ENCODE results near the gene ZNF491.

The ZNF491 gene

DNA sequence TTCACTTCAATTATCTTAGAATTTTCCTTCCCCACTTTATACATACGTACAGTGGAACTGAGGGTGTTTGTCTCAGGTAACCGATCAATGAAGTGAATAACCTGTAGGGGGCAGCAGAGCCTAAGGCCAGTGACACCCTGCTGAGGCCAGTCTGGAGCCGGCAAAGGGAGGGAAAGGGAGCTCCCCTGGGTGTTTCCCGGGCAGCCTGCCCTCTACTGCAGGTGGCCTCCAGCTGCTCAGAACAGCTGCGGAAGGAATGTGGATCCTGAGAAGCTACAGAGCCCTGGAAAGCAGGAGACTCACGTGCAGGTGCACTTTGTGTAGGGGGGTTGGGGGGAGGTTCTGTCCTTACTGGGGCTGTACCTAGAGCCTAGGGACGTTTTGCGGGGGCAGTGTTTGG, 832 bp upstream of the ZNF491 start:
- TF ChIP-seq, protein P1, sequence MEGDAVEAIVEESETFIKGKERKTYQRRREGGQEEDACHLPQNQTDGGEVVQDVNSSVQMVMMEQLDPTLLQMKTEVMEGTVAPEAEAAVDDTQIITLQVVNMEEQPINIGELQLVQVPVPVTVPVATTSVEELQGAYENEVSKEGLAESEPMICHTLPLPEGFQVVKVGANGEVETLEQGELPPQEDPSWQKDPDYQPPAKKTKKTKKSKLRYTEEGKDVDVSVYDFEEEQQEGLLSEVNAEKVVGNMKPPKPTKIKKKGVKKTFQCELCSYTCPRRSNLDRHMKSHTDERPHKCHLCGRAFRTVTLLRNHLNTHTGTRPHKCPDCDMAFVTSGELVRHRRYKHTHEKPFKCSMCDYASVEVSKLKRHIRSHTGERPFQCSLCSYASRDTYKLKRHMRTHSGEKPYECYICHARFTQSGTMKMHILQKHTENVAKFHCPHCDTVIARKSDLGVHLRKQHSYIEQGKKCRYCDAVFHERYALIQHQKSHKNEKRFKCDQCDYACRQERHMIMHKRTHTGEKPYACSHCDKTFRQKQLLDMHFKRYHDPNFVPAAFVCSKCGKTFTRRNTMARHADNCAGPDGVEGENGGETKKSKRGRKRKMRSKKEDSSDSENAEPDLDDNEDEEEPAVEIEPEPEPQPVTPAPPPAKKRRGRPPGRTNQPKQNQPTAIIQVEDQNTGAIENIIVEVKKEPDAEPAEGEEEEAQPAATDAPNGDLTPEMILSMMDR (IDR thresholded peaks at IDR 0.05; ENCODE audit: low read depth, low read length), result peak; percentile 84
- H3K4me3 ChIP-seq (replicated peaks in 1 of 2; ENCODE audit: low read depth in 2 of 2, low read length in 2 of 2), result no peak overlapping the region
- peak; percentile 92 to 93 for DNase-seq (ENCODE audit: low read depth in 2 of 2)

DNA sequence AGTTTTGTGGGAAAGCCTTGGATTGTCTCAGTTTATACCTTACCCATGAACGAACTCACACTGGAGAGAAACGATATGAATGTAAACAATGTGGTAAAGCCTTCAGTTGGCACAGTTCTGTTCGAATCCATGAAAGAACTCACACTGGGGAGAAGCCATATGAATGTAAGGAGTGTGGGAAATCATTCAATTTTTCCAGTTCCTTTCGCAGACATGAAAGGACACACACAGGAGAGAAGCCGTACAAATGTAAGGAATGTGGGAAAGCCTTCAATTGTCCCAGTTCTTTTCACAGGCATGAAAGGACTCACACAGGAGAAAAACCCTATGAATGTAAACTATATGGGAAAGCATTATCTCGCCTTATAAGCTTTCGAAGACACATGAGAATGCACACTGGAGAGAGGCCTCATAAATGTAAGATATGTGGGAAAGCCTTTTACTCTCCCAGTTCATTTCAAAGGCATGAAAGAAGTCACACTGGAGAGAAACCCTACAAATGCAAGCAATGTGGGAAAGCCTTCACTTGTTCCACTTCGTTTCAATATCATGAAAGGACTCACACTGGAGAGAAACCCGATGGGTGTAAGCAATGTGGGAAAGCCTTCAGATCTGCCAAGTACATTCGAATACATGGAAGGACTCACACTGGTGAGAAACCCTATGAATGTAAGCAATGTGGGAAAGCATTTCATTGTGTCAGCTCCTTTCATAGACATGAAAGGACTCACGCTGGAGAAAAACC, 8.2 kb downstream of the ZNF491 start:
- peak in 1 of 2 donors; percentile 14 for DNase-seq (ENCODE audit: low read depth in 2 of 2)
- TF ChIP-seq, protein P1 (IDR thresholded peaks at IDR 0.05; ENCODE audit: low read depth, low read length), result no peak
- no peak overlapping the region for H3K4me3 ChIP-seq (replicated peaks in 1 of 2; ENCODE audit: low read depth in 2 of 2, low read length in 2 of 2)

GRCh38 chr19:11807099-11807380, 8.7 kb downstream of the ZNF491 start:
- DNase-seq (ENCODE audit: low read depth in 2 of 2), result no peak
- H3K4me3 ChIP-seq (replicated peaks in 1 of 2; ENCODE audit: low read depth in 2 of 2, low read length in 2 of 2), result no peak overlapping the region
- TF ChIP-seq, protein P1 (IDR thresholded peaks at IDR 0.05; ENCODE audit: low read depth, low read length), result no peak

GRCh38 chr19:11813703-11814028, 15.3 kb downstream of the ZNF491 start:
- no peak for DNase-seq (ENCODE audit: low read depth in 2 of 2)
- H3K4me3 ChIP-seq (replicated peaks in 1 of 2; ENCODE audit: low read depth in 2 of 2, low read length in 2 of 2), result peak overlapping the region; percentile 85 to 94
- TF ChIP-seq, protein P1 (IDR thresholded peaks at IDR 0.05; ENCODE audit: low read depth, low read length), result no peak

DNA sequence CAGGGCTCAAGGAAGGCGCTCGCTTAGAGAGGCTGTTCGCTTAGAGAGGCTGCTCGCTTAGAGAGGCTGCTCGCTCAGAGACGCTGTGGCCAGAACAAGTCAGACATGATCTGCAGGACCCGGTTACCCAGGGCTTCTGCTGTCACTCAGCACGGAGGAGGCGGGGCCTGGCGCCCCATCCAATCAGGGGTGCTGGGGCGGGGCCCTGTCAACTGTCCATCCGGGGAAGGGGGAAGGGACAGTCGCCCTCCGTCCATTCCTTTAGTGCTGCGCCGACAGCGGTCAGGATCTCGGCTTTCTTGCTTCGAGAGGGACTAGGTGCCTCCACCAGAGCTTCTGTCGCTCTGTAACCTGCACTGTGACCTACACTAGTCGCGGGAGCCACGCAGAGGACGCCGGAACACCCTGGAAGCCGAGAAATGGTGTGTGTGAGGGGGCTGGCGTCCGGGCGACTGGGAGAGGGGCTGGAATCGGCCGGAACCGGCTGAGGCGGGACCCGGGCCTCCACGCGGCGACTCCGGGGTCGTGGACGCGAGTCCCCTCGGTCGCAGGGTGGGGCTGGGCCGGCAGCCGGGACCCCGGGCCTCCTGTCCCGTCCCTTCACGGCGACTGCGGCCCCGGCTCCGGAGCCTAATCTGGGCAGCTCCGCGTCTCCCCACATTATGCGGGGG, 15.8 kb downstream of the ZNF491 start, which contains the start of gene ZNF440:
ZNF440 (plus strand) TSS at position 245 of the 671 bp plus-strand sequence; CDS start at position 420, 175 bp downstream.
- DNase-seq (ENCODE audit: low read depth in 2 of 2), result peak; percentile 92 to 94
- H3K4me3 ChIP-seq (replicated peaks in 1 of 2; ENCODE audit: low read depth in 2 of 2, low read length in 2 of 2), result peak within 1 kb of the TSS; percentile 85 to 94
- TF ChIP-seq, protein P1 (IDR thresholded peaks at IDR 0.05; ENCODE audit: low read depth, low read length), result no peak

DNA sequence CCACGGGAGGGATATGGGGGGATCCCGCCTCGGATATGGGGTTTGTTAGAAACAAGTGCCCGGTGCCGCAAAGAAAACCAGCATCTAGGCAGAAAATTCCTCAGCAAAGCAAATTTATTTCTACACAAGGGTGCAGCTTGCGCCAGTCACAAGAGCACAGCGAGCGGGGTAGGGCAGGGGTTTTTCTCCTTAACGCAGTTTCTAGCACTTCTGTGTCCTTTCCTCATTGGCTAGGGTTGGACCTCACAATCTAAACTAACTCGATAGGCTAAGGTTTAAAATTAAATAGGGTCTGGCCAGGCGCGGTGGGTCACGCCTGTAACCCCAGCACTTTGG, 16.3 kb downstream of the ZNF491 start:
- peak overlapping the region; percentile 85 to 94 for H3K4me3 ChIP-seq (replicated peaks in 1 of 2; ENCODE audit: low read depth in 2 of 2, low read length in 2 of 2)
- DNase-seq (ENCODE audit: low read depth in 2 of 2), result peak; percentile 47 to 51
- TF ChIP-seq, protein P1 (IDR thresholded peaks at IDR 0.05; ENCODE audit: low read depth, low read length), result no peak
